ENCODE data around the gene C3AR1.
A peak's percentile ranks its signal among the peaks of the same experiment; 100 is the strongest.
"Not testable (repeated sequence)": the region's sequence is repeated elsewhere in the genome, so short reads cannot be mapped to it uniquely, and the experiment has no call there.

Gene C3AR1

DNA sequence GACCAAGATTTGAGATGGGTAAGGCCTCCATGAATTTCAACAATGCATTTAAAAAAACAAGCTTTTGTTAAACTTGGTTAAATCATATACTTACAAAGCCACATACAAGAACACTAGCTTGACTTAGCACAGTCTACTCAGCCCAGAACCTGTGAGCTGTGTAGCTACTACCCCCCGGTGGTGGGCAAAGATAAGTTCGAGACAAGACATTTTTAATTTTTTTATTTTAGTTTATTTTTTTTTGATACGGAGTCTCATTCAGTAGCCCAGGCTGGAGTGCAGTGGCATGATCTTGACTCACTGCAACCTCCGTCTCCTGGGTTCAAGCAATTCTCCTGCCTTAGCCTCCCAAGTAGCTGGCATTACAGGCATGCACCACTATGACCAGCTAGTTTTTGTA is 12.2 kb upstream of the C3AR1 start:
- no peak overlapping the region for H3K4me3 ChIP-seq (ENCODE audit: low read depth, low read length)
- TF ChIP-seq, protein P1, sequence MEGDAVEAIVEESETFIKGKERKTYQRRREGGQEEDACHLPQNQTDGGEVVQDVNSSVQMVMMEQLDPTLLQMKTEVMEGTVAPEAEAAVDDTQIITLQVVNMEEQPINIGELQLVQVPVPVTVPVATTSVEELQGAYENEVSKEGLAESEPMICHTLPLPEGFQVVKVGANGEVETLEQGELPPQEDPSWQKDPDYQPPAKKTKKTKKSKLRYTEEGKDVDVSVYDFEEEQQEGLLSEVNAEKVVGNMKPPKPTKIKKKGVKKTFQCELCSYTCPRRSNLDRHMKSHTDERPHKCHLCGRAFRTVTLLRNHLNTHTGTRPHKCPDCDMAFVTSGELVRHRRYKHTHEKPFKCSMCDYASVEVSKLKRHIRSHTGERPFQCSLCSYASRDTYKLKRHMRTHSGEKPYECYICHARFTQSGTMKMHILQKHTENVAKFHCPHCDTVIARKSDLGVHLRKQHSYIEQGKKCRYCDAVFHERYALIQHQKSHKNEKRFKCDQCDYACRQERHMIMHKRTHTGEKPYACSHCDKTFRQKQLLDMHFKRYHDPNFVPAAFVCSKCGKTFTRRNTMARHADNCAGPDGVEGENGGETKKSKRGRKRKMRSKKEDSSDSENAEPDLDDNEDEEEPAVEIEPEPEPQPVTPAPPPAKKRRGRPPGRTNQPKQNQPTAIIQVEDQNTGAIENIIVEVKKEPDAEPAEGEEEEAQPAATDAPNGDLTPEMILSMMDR (IDR thresholded peaks at IDR 0.05; ENCODE audit: low read depth, low read length, missing control alignments): peak; percentile 66
- DNase-seq (ENCODE audit: low read depth): peak; percentile 73
- in situ Hi-C loops (cut with HindIII; ENCODE audit: low sequenced_read_pairs): loop anchor here (25.0 kb wide), 1 partner anchor 109 kb away; no protein-coding TSS in a partner anchor

DNA sequence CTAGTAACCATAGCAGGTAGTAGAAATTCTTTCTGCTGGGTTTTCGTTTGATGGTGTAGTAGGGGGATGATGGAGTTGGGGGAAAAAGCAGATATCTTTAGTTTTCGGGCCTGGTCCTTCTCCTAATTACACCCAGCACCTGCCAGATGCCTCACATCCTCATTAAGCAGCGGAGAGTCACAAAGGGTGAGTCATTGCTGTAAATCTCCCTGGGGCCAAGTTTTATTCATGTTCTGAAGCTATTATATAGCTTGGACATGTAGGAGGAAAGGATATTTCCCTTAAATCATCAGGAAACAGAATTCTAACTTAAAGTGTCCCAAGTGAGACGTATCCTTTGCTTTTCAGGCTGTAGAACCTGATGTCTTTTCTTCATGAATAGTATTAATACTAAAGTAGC is 11.0 kb upstream of the C3AR1 start:
- peak; percentile 28 for DNase-seq (ENCODE audit: low read depth)
- in situ Hi-C loops (cut with HindIII; ENCODE audit: low sequenced_read_pairs): loop anchor here (25.0 kb wide), 1 partner anchor 110 kb away; no protein-coding TSS in a partner anchor
- TF ChIP-seq, protein P1 (IDR thresholded peaks at IDR 0.05; ENCODE audit: low read depth, low read length, missing control alignments): no peak
- H3K4me3 ChIP-seq (ENCODE audit: low read depth, low read length): no peak overlapping the region

DNA sequence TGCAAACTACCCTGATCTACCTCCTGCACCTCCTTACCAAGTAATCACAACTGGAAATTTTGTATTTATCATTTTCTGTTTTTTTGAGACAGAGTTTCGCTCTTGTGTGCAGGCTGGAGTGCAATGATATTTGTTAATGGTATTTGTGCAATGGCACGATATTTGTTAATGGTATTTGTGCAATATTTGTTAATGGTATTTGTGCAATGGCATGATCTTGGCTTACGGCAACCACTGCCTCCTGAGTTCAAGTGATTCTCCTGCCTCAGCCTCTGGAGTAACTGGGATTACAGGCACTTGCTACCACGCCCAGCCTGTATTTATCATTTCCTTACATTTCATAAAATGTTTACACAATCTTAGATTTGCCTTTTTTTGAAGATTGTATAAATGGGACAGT is 10.2 kb upstream of the C3AR1 start:
- DNase-seq (ENCODE audit: low read depth): no peak
- TF ChIP-seq, protein P1 (IDR thresholded peaks at IDR 0.05; ENCODE audit: low read depth, low read length, missing control alignments): no peak
- no peak overlapping the region for H3K4me3 ChIP-seq (ENCODE audit: low read depth, low read length)
- in situ Hi-C loops (cut with HindIII; ENCODE audit: low sequenced_read_pairs): loop anchor here (25.0 kb wide), 1 partner anchor 111 kb away; no protein-coding TSS in a partner anchor

DNA sequence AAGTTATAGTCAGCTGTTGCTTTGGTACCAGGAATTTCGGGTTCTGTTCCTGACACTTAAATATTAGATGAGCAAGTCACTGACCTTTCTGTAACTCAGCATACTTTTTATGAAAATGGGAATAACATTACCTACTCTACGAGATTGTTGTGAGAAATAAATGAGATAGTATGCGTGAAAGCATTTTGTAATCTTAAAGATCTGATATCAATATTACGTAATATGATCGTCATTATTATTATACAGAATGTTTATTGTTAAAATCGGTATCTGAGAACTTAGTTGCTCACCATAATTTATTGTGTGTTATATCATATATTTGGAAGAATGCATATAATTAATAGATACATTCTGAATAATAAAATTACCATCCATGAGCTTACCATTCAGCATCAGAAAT is 9.8 kb upstream of the C3AR1 start:
- in situ Hi-C loops (cut with HindIII; ENCODE audit: low sequenced_read_pairs): loop anchor here (25.0 kb wide), 1 partner anchor 111 kb away; no protein-coding TSS in a partner anchor
- DNase-seq (ENCODE audit: low read depth): no peak
- H3K4me3 ChIP-seq (ENCODE audit: low read depth, low read length): no peak overlapping the region
- TF ChIP-seq, protein P1 (IDR thresholded peaks at IDR 0.05; ENCODE audit: low read depth, low read length, missing control alignments): no peak

DNA sequence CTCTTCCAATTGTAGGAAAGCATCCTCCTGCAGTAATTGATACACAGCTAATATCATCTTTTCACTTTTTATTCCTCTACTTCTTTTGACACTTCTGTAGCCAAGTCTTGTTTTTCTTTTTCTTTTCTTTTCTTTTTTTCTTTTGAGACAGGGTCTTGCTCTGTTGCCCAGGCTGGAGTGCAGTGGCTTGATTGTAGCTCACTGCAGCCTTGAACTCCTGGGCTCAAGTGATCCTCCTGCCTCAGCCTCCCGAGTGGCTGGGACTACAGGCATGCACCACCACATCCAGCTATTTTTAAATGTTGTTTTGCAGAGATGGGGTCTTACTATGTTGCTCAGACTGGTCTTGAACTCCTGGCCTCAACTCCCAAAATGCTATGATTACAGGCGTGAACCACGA is 5.7 kb upstream of the C3AR1 start:
- DNase-seq (ENCODE audit: low read depth); in situ Hi-C loops (cut with HindIII; ENCODE audit: low sequenced_read_pairs); H3K4me3 ChIP-seq (ENCODE audit: low read depth, low read length): not testable (repeated sequence)

DNA sequence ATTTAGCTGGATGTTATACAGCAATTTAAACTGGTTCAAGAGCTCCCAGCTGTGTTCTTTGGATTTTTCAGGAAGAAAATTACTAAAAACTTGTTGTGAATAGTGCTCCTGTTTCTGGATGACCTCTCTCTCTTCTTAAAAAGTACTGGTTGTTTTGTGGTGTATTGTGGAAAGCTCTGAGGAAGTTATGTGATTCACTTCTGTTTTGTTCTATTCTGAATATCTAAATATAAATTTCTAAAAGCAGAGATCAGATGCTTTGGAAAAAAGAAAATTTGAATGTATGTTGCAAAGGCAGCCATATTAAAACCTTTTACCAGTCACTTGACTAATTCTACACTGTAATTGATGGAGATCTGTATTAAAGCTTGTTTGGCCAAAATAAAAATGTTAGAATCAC is 3.4 kb upstream of the C3AR1 start:
- no peak overlapping the region for H3K4me3 ChIP-seq (ENCODE audit: low read depth, low read length)
- TF ChIP-seq, protein P1 (IDR thresholded peaks at IDR 0.05; ENCODE audit: low read depth, low read length, missing control alignments): no peak
- no peak for DNase-seq (ENCODE audit: low read depth)
- in situ Hi-C loops (cut with HindIII; ENCODE audit: low sequenced_read_pairs): no loop called here

DNA sequence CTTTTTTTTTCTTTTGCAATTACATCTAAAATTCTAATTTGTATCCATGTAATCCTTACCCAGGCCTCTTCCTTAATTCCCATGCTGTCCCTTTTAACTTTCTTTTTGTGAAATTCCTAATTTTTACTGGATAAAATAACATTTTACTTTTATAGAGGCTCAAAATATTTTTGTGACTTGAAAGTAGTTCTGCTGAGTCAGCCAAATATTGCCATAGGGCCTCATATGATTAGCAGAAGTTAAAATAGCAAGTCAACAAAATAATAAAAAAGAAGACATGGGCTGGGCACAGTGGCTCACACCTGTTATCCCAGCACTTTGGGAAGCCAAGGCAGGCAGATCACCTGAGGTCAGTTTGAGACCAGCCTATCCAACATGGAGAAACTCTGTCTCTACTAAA is 2.0 kb downstream of the C3AR1 start:
- in situ Hi-C loops (cut with HindIII; ENCODE audit: low sequenced_read_pairs): no loop called here

More for the DNA sequence above, 2.0 kb downstream of the C3AR1 start:
- DNase-seq (ENCODE audit: low read depth): no peak
- TF ChIP-seq, protein P1 (IDR thresholded peaks at IDR 0.05; ENCODE audit: low read depth, low read length, missing control alignments): no peak
- no peak overlapping the region for H3K4me3 ChIP-seq (ENCODE audit: low read depth, low read length)

All from astrocyte of the cerebellum (primary cell).